ENCODE measurements around the gene PATE3. TPM values are rescaled to one million over a fixed set of nuclear protein-coding genes. Genes with fewer than 3 reads are reported as not detected.

PATE3 gene
- total RNA-seq, 1 experiment from 2014 or later, result not detected

GRCh38 chr11:125745979-125746378 lies 41.9 kb upstream of the PATE3 start, which contains the start of gene PATE1:
Gene PATE1 (plus strand): TSS chr11:125746279. CDS start chr11:125746305, 26 bp downstream.
- POLR2A ChIA-PET (ENCODE audit: unreplicated experiment), result no interaction called here
- CTCF ChIA-PET, result no interaction called here
- Histone ChIP-seq H3K4me1 (replicated peaks; ENCODE audit: insufficient read depth) (no peaks in the 10 kb centered on the region), H3K27me3 (ENCODE audit: insufficient read depth, low read depth) (peaks cover 37% of the 10 kb centered on the region), H3K36me3 (ENCODE audit: low read depth) (no peaks in the 10 kb centered on the region), H2AFZ (no peak within 1 kb of the TSS), H3K4me2 (no peak within 1 kb of the TSS), H3K27ac (no peak within 1 kb of the TSS), H3K9me3 (ENCODE audit: insufficient read depth, low read depth) (no peaks in the 10 kb centered on the region), H4K20me1 (ENCODE audit: insufficient read depth) (no peaks in the 10 kb centered on the region), H3K4me3 (no peak within 1 kb of the TSS), H3K79me2 (ENCODE audit: low read depth) (no peaks in the 10 kb centered on the region), H3K9me2 (ENCODE audit: insufficient read depth) (no peaks in the 10 kb centered on the region), H3F3A (ENCODE audit: insufficient read depth, low read depth) (no peaks in the 10 kb centered on the region)
- TF ChIP-seq EZH2 (IDR thresholded peaks at IDR 0.05; ENCODE audit: low read depth), result no peak
- TF ChIP-seq CTCF (conservative IDR thresholded peaks at IDR 0.05), result no peak
- BruUV-seq (replicated peaks), result no TSS peak
- intact Hi-C loops (cut with micrococcal nuclease; ENCODE audit: unreplicated experiment), result no loop called here
- no peak for DNase-seq

- no peak overlapping the region for H3K4me2 ChIP-seq
- H4K20me1 ChIP-seq (ENCODE audit: insufficient read depth), result no peaks in the 10 kb centered on the region
- DNase-seq, result no peak
- intact Hi-C loops (cut with micrococcal nuclease; ENCODE audit: unreplicated experiment), result no loop called here
- peaks cover 68% of the 10 kb centered on the region for H3K27me3 ChIP-seq (ENCODE audit: insufficient read depth, low read depth)
- ChIA-PET CTCF (no interaction called here), POLR2A (ENCODE audit: unreplicated experiment) (no interaction called here)
- H3K9me2 ChIP-seq (ENCODE audit: insufficient read depth), result peaks cover 5% of the 10 kb centered on the region; the same call in 1 of the 2 replicates
- no peak overlapping the region for H3K27ac ChIP-seq
- no peaks in the 10 kb centered on the region for H3K9me3 ChIP-seq (ENCODE audit: insufficient read depth, low read depth)
- no TSS peak for BruUV-seq (replicated peaks)
- H3K79me2 ChIP-seq (ENCODE audit: low read depth), result no peaks in the 10 kb centered on the region
- no peak overlapping the region for H2AFZ ChIP-seq
- H3K4me3 ChIP-seq, result no peak overlapping the region
- TF ChIP-seq CTCF (conservative IDR thresholded peaks at IDR 0.05) (no peak), EZH2 (IDR thresholded peaks at IDR 0.05; ENCODE audit: low read depth) (no peak)
- H3K4me1 ChIP-seq (replicated peaks; ENCODE audit: insufficient read depth), result no peaks in the 10 kb centered on the region
- no peaks in the 10 kb centered on the region for H3F3A ChIP-seq (ENCODE audit: insufficient read depth, low read depth)
- no peaks in the 10 kb centered on the region for H3K36me3 ChIP-seq (ENCODE audit: low read depth)
Observed at GRCh38 chr11:125750629-125751028, 37.3 kb upstream of the PATE3 start.

GRCh38 chr11:125756050-125756449 lies 31.9 kb upstream of the PATE3 start:
- intact Hi-C loops (cut with micrococcal nuclease; ENCODE audit: unreplicated experiment), result no loop called here
- BruUV-seq (replicated peaks), result no TSS peak
- no peak overlapping the region for H3K27ac ChIP-seq
- H3K4me1 ChIP-seq (replicated peaks; ENCODE audit: insufficient read depth), result no peaks in the 10 kb centered on the region
- H3K79me2 ChIP-seq (ENCODE audit: low read depth), result no peaks in the 10 kb centered on the region
- H3K9me2 ChIP-seq (ENCODE audit: insufficient read depth), result peaks cover 5% of the 10 kb centered on the region; the same call in 1 of the 2 replicates
- no peaks in the 10 kb centered on the region for H3K9me3 ChIP-seq (ENCODE audit: insufficient read depth, low read depth)
- no peaks in the 10 kb centered on the region for H3K36me3 ChIP-seq (ENCODE audit: low read depth)
- H3F3A ChIP-seq (ENCODE audit: insufficient read depth, low read depth), result no peaks in the 10 kb centered on the region
- H3K27me3 ChIP-seq (ENCODE audit: insufficient read depth, low read depth), result peaks cover 57% of the 10 kb centered on the region
- H3K4me3 ChIP-seq, result no peak overlapping the region
- DNase-seq, result no peak
- ChIA-PET CTCF (no interaction called here), POLR2A (ENCODE audit: unreplicated experiment) (no interaction called here)
- H4K20me1 ChIP-seq (ENCODE audit: insufficient read depth), result no peaks in the 10 kb centered on the region
- H2AFZ ChIP-seq, result no peak overlapping the region
- TF ChIP-seq CTCF (conservative IDR thresholded peaks at IDR 0.05), result no peak
- TF ChIP-seq EZH2 (IDR thresholded peaks at IDR 0.05; ENCODE audit: low read depth), result no peak
- no peak overlapping the region for H3K4me2 ChIP-seq
